IPS-18c (cell line): ENCODE data around the gene HOXB1.
"Not testable (repeated sequence)": the region's sequence is repeated elsewhere in the genome, so short reads cannot be mapped to it uniquely, and the experiment has no call there.

Source experiments
- H3K4me3 ChIP-seq: 2 replicates; pipeline ENCODE4 v1.7.0; 2013; ENCODE audit warnings: low read depth, mild to moderate bottlenecking, low read length, moderate library complexity; ENCODE audit not compliant: insufficient read depth
- H3K9me3 ChIP-seq: one replicate; pipeline ENCODE4 v1.6.1; 2013; ENCODE audit warnings: mild to moderate bottlenecking, low read length, moderate library complexity; ENCODE audit not compliant: control insufficient read depth, insufficient read depth

Gene HOXB1

DNA sequence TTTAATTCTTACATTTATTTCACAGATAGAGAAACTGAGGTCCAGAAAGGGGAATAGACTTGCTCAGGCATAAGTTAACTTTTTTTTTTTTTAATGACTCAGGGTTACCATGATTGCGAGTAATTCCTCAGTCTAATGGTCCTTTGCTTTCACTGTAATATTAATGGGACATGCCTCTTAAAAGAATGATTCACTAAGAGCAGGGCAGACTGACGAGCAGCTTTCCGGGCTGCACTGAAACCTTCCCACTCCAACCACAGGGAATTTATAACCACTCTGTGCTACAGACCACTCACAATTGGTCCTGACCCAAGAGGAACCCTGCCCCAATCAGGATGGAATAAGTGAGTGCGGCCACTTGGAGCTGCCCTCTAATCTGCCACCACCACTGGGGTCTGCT is 8.4 kb upstream of the HOXB1 start:
- no peaks in the 10 kb centered on the region for H3K9me3 ChIP-seq
- no peak overlapping the region for H3K4me3 ChIP-seq

DNA sequence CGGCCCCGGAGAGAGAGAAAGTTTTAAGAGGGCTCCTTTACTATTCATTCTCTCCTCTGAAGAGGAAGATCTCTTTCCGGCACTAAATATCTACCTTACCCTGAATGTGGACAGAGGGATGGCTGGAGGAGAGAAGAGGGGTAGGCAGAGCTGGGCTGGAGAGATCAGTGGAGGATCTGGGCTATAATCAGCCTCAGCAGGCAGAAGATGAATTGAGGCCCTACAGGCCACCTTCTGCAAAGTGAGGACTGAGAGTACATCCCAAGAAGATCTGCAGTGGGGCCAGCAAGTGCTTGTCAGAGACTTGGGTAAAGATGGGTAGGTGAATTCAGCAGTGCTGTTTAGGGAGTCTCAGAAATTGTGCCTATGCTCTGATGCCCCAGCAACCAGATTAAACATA is 6.5 kb upstream of the HOXB1 start:
- no peak overlapping the region for H3K4me3 ChIP-seq

DNA sequence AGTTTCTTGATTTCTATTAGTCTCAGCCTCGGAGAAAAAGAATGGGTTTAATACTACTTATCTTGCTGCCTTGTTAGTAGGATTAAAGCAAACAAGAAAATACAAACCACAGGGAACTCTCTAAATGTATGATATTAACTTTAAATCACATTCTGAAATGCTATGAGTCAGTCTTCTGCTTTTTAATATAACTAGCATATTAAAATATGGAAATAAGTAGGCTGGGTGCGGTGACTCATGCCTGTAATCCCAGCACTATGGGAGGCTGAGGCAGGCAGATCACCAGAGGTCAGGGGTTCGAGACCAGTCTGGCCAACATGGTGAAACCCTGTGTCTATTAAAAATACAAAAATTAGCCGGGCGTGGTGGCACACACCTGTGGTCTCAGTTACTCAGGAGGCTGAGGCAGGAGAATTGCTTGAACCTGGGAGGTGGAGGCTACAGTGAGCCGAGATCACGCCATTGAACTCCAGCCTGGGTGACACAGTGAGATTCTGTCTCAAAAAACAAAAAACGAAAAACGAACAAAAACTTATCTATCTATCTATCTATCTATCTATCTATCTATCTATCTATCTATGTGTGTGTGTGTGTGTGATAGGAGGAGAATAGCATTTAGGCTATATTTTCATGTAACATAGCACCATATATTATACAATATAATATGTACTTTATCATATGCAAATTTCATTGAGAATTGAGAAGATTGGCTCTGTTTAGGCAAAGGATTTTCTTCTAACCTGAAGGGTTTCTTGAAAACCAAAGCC is 5.2 kb upstream of the HOXB1 start:
- H3K9me3 ChIP-seq, H3K4me3 ChIP-seq: not testable (repeated sequence)

More for the DNA sequence above, 6.5 kb upstream of the HOXB1 start:
- no peaks in the 10 kb centered on the region for H3K9me3 ChIP-seq

DNA sequence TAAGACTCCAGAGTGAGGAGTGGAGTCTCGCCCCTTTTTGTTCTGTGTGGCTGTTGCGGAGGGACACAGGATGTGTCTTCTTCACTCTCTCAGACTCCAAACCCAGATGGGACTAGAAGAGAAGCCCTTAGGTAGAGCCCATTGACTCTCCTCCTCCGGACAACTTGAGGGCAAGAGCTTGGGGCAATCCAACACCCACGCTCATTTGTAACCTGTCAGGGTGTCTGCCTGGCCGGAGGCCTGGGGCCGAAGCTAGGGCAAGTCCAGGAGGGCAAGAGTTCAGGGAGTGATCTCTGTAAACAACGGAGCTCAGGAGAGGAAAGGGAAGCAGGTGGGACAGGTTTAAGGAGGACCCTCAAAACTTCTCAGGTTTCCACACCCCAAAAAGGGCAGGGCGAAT is 1.4 kb upstream of the HOXB1 start:
- Histone ChIP-seq H3K4me3 (no peak overlapping the region), H3K9me3 (no peaks in the 10 kb centered on the region)

DNA sequence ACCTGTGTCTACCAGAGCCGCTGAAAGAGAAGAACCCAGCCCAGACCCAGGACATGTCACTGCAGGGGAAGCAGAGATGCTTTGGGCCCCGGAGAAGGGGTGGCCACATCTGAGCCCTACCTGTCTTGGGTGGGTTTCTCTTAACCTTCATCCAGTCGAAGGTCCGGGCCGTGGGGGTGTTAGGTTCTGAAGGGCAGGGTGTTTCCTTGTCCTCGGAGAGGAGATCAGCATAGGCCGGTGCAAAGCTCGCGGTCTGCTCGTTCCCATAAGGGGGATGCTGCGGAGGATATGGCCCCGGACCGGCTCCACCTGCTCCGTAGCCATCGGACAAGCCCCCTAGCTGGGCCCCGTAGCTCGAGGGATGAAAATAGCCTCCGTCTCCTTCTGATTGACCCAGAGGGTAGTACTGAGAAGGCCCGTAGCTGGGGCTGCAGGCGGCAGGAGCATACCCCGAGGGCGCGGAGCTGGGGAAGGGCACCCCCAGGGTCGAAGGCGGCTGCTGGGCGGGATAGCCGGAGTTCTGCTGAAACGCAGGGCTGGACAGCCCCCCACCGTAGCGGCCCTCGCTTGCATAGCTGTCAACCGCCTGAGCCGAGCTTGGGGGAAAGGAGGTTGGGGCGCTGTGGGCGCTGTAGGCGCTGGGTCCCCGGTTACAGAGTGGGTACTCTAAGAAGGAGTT is 464 bp downstream of the HOXB1 start:
- Histone ChIP-seq H3K9me3 (no peaks in the 10 kb centered on the region), H3K4me3 (peak overlapping the region; percentile 32; the same call in 1 of the 2 replicates)

DNA sequence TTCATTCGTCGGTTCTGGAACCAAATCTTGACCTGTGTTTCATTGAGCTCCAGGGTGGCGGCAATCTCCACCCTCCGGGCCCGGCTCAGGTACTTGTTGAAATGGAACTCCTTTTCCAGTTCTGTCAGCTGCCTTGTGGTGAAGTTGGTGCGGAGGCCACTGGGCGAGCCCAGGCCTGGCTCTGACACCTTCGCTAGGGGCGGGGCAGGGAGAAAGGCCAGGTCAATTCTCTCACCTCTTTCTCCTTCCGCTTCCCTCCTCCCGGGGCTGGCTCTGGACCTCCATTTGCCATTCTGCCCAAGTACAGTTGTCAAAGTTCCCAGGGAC is 1.2 kb downstream of the HOXB1 start:
- H3K9me3 ChIP-seq, result no peaks in the 10 kb centered on the region
- H3K4me3 ChIP-seq, result no peak overlapping the region; the same call in 1 of the 2 replicates

DNA sequence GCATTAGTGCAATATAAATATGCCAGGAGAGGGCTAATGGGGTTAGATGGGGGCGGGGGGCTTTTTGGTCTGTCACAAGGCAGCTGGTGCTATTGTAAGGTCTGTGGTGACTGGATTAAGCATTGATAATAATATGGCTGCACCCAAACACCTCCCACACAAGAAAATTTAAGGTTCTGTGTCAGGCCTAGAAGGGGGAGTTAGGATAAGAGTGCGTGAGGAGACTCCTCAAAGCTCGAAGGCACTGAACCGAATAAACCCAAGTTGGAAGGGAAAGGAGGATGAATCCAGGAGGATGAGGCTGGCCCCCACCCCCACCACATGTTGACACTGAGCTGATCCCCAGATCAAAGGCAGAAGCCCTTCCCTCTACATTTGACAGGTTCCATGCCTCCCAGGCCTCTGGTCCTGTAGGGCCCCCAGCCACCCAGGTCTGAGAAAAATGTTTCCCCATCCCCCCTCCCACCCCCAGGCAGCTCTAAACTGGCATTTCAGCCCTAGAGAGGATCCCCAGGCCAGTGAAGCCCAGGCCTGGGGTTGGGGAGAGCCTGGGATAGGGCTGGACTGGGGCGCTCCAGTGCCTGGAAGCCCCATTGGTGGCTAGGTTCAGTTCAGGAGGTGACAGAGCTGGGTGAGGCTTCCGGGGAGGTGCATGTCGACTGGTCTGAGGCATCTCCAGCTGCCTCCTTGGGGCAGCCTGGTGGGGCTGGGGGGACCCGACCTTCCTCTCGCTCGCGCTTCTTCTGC is 1.7 kb downstream of the HOXB1 start:
- no peak overlapping the region for H3K4me3 ChIP-seq
- no peaks in the 10 kb centered on the region for H3K9me3 ChIP-seq

DNA sequence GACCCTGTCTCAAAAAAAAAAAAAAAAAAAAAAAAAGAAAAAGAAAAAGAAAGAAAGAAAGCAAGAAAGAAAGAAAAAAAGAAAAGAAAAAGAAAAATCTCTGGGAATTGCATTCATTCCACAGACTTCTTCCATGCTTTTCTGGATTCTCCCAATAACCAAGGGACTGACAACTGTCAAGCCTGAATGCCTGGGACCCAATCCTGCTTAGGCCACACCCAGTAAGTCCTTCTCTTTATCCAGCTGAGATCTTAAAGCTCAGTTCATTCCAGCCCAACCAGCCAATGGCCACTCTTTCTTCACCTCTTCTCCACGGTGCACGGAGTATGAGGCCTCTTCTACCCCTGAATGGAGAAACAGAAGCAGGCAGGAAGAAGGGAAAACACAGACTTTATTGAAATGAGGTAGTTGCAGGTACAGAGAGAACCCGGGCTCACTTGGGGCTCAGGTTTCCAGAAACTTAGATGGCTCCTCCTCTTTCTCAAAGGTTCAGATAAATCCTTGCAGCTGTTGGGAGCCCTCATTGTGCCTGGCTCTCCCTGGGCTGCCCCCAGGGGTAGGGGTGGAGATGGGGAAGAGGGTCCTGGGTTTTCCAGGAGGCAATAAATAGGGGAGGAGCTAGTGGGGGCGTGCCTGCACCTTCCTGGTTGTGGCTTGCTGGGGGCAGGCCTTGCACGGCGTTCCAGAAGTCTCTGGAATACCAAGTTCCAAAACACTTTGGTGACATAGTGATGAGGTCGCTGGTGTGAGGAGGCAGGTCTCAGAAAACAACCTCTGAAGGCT is 2.5 kb downstream of the HOXB1 start:
- Histone ChIP-seq H3K9me3 (no peaks in the 10 kb centered on the region), H3K4me3 (no peak overlapping the region)

DNA sequence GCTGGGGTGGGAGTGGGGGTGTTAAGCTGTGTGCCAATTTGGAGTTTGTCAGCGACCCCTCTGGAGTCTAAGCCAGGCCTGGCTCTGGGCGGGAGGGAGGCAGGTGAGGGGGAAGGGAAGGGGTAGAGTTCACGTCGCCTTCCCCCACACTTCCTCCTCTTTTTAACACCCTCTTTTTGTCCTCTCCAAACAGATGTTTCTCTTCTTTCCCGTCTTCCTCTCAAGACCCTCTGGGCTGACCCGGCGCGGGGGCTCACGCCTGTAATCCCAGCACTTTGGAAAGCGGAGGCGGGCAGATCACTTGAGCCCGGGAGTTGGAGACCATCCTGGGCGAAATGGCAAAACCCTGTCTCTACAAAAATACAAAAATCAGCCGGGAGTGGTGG is 3.3 kb downstream of the HOXB1 start:
- no peaks in the 10 kb centered on the region for H3K9me3 ChIP-seq
- peak overlapping the region; percentile 40 for H3K4me3 ChIP-seq

DNA sequence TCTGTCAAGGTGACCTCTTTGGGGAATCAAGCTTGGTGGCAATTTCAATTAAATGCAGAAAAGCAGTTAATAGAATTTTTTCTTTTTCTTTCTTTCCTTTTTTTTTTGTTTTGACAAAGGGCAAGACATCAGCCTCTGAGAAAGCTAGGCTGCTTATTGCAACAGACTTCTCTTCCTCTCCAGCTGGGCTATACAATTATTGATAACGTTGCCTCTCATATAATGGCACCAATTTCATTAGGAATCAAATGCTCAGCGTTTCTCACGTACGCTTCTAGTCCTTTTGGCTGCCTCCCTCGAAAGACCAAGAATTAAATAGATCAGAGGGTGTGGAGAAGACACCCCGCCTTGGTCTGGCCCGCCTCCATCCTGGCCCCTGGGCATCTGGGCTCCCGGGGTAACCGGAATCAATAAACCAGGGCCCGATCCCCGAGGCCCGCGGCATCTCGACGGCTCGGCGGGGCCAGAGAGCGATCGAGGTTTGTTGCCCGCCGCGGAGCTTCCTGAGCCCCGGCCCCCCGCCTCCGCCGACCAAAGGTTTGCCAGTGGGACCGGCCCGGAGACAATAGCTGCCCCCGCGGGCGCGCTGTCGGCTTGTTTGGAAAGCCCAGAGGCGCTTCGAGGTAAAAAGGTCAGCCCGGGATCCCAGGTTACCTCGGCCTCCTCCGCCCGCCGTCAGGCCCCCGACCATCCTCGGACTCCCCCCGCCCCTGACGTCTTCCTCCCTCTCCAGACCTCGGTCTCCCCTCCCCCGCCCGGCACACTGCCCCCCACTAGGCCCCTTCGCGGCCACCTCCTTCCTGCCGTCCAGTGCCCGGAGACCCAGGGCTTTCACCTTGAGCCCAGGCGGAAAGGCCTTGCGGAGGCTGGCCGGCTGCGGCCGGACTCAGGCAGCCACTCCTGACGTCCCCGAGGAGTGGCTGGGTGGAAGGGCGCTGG is 3.9 kb downstream of the HOXB1 start:
- H3K9me3 ChIP-seq, result no peaks in the 10 kb centered on the region
- H3K4me3 ChIP-seq, result peak overlapping the region; percentile 40

DNA sequence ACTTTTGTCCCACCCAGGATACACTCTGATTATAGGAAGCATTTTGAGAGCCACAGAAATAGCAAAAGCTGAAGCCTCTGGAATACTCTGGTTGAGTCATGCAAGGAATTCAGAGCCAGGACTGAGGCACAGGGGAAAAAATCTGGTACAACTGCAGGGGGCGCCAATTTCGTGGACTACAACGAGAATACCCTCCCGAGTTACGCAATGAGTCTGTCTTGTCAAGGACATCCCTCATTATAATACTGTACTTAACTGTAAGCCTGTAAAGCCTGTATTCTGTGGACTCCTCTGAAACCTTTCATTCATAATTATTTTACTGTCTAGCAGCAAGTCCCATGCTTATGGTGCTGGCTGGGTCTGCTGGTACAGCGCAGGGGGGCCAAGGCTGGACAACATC is 7.8 kb downstream of the HOXB1 start:
- H3K4me3 ChIP-seq, result no peak overlapping the region
- H3K9me3 ChIP-seq, result no peaks in the 10 kb centered on the region

DNA sequence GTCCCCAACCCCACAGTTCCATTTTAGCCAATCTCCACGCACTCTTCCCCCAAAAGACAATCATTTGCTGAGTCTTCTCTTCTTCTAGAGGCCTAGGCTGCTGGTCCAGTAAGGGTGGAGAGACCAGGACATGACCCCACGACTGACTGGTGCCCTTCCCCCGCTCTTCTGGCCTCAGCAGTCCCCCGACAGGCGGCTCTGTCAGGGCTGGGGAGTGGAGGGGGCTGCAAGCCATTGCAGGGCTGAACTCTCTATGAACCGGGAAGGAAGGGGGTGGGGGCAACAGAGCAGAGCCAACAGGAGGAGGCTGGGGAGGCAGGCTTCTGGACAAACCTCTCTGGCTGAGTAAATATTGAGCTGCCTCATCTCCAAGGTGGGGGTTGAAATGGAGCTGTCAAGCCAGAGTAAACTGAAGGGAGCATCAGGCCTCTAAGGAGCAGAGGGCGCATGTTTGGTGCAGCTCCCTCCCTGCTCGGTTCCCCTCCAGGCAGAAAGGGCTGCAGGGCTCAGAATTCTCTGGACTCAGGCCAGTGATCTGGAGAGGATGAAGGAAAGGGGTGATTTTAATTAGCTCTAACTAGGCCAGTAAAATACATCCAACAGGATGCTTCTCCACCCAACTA is 8.7 kb downstream of the HOXB1 start:
- Histone ChIP-seq H3K9me3 (no peaks in the 10 kb centered on the region), H3K4me3 (no peak overlapping the region)

DNA sequence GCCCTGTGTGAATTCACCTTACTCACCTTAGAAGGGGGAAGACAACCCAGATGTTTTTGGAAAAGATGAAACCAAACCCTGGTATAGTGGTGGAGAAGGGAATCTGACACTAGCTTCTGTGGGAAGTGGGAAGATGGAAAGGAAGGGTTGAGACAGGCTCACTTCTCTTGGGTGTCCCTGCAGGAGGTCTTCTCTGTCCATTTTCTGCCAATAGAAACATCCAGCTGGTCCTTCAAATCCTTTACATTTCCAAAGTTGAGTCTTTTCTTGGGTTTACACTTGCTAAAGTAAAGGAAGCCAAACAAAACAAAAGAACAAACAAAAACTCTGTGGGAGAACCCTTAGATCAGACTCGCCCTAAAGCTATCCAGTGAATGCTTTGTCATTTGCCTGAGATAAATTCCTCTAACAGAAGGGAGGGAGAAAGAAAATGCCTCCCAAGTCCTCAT is 10.2 kb downstream of the HOXB1 start:
- H3K9me3 ChIP-seq, result no peaks in the 10 kb centered on the region
- no peak overlapping the region for H3K4me3 ChIP-seq

DNA sequence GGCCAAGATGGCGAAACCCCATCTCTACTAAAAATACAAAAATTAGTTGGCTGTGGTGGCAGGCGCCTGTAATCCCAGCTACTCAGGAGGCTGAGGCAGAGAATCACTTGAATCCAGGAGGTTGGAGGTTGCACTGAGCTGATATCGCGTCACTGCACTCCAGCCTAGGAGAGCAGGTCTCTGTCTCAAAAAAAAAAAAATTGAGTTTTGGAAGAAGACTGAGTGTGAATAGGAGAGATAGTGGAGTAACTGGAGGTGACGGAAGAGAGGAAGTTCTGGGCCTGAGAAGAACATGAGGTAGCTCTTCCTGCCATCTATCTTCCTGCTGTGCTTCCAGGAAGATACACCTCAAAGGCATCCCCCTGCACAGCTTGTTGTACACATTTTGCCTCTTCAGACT is 11.4 kb downstream of the HOXB1 start:
- H3K4me3 ChIP-seq, result no peak overlapping the region
- H3K9me3 ChIP-seq, result no peaks in the 10 kb centered on the region

DNA sequence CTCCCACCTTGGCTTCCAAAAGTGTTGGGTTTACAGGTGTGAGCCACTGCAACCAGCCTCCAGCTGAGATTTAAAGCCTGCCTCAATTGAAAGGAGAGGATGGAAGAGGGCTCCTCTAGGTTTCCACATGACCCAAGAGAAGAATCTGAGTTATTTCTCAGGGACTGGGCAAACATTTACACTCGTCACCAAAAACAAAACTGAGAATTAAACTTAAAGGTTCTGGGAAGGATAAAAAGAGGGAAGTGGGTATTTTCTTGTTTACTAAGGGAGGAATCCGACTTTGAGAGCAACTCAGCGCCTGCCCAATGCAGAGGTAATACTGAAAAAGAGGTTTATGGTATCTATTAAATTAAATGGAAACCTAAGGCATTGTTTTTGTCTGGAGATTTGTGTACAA is 13.3 kb downstream of the HOXB1 start:
- no peaks in the 10 kb centered on the region for H3K9me3 ChIP-seq
- H3K4me3 ChIP-seq, result no peak overlapping the region
